Breast epithelium (tissue), 3 donors: ENCODE data around the gene FOLR3.

Experiments used
- POLR2A ChIP-seq: fragments of 450-650 bp; IDR thresholded peaks from one replicate; pipeline ENCODE4 v1.6.1; 2016; ENCODE audit warnings: antibody characterized with exemption, mild to moderate bottlenecking, moderate library complexity
- TF ChIP-seq, protein P1 (sequence below), 3 donors: fragments of 450-650 bp; IDR thresholded peaks; one replicate each; pipeline ENCODE4 v1.5.1; 2016 to 2017; ENCODE audit warnings: antibody characterized with exemption in 3 of 3, mild to moderate bottlenecking in 3 of 3, moderate library complexity in 3 of 3

DNA sequence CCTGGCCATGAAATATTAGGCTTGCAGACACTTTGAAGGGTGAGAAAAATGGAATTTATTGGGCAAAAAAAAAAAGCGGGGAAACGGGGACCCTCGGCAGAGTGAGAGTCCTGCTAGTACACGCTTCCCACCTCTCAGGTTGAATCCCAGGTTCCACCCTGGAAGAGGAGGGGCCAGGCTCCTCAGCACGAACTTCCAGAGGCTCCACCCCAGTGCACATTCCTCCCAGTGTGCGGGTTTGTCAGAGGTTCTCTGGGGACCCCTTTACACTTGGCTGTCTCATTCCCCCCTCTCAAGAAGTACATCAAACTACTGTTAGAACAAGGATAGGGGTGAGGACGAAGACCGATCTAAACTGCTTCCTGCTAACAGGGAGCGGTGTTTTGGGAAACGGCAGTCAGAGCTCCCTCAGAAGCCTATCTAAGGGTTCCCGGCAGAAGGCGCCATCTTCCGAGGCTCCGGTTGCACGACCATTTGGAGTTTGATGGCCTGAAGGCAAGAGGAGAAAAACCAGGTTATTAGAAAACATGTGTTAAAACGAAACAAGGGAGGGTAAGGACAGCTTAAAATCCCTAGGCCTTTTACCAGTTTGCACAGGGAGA lies 27.5 kb downstream of the FOLR3 start:
- TF ChIP-seq, protein P1, sequence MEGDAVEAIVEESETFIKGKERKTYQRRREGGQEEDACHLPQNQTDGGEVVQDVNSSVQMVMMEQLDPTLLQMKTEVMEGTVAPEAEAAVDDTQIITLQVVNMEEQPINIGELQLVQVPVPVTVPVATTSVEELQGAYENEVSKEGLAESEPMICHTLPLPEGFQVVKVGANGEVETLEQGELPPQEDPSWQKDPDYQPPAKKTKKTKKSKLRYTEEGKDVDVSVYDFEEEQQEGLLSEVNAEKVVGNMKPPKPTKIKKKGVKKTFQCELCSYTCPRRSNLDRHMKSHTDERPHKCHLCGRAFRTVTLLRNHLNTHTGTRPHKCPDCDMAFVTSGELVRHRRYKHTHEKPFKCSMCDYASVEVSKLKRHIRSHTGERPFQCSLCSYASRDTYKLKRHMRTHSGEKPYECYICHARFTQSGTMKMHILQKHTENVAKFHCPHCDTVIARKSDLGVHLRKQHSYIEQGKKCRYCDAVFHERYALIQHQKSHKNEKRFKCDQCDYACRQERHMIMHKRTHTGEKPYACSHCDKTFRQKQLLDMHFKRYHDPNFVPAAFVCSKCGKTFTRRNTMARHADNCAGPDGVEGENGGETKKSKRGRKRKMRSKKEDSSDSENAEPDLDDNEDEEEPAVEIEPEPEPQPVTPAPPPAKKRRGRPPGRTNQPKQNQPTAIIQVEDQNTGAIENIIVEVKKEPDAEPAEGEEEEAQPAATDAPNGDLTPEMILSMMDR (IDR thresholded peaks at IDR 0.05), result no peak
- TF ChIP-seq POLR2A, result no peak
